Activated CD8-positive, alpha-beta T cell treated with anti-CD3 and anti-CD28 coated beads for 36 hours (primary cell): ENCODE results near the gene ARHGAP35. TPM values are rescaled to one million over a fixed set of nuclear protein-coding genes. Genes with fewer than 3 reads are reported as not detected.
"Not testable (repeated sequence)": the region's sequence is repeated elsewhere in the genome, so short reads cannot be mapped to it uniquely, and the experiment has no call there.

Source experiments
- ATAC-seq: fragments of 200-7000 bp; cut with Tn5 transposase; one replicate; pipeline ENCODE4 v1.10.0; 2021; ENCODE audit warnings: mild to moderate bottlenecking, moderate library complexity
- CTCF ChIA-PET: fragments of 350-600 bp; sonication (Branson Sonifier 250); formaldehyde crosslinking; loops from one replicate; lab custom pipeline; 2021; ENCODE audit warnings: antibody characterized with exemption; lab: Charles Lee
- POLR2A ChIA-PET: fragments of 350-600 bp; sonication (Branson Sonifier 250); formaldehyde crosslinking; loops from one replicate; lab custom pipeline; 2021; ENCODE audit warnings: antibody characterized with exemption; lab: Charles Lee
- DNase-seq: peaks from one replicate; pipeline ENCODE4 v3.0.0-alpha.2; 2020
- H3K27ac Mint-ChIP-seq: one replicate; pipeline ENCODE4 v1.8.0; 2021; ENCODE audit warnings: mild to moderate bottlenecking, mixed read lengths
- H3K27me3 Mint-ChIP-seq: one replicate; pipeline ENCODE4 v1.8.0; 2021; ENCODE audit warnings: mixed read lengths
- H3K36me3 Mint-ChIP-seq: one replicate; pipeline ENCODE4 v1.8.0; 2021; ENCODE audit warnings: low read depth, mixed read lengths
- H3K4me1 Mint-ChIP-seq: one replicate; pipeline ENCODE4 v1.8.0; 2021; ENCODE audit warnings: low read depth, mixed read lengths
- H3K4me3 Mint-ChIP-seq: one replicate; pipeline ENCODE4 v1.8.0; 2021; ENCODE audit warnings: mild to moderate bottlenecking, moderate library complexity, mixed read lengths
- H3K9me3 Mint-ChIP-seq: one replicate; pipeline ENCODE4 v1.8.0; 2021; ENCODE audit warnings: mixed read lengths
- CTCF ChIP-seq: fragments of 200-600 bp; IDR thresholded peaks from one replicate; pipeline ENCODE4 v1.8.0; 2022; ENCODE audit warnings: antibody characterized with exemption, mild to moderate bottlenecking
- intact Hi-C: fragments of 100-400 bp; cut with micrococcal nuclease; formaldehyde crosslinking; loops from one replicate; pipeline ENCODE4 v1.10.0; 2022
- total RNA-seq, 2 experiments: library from RNA; stranded (reverse); gene quantifications; one replicate each; pipeline ENCODE4 v1.2.3, GENCODE V29; 2021

Gene ARHGAP35
- total RNA-seq, 2 experiments from 2014 or later, result 15.0 to 16.4 TPM

DNA sequence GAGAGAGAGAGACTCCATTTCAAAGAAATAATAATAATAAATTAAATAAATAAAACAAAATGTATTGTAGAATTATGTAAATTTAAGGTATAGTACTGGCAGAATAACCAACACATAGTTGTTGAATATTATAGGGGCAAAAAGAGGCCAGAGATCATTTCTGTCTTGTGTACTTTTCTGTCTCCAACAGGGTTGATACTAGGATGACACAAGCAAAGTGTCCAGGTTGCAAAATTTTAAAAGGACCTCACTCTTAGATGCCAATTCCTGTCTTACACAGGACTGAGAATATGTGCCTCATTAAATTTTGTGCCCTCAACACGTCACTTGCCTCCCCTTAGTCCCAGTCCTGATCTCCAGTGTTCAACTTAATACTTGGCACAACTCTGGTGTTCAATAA is 8.0 kb upstream of the ARHGAP35 start:
- ChIA-PET CTCF (interaction anchor here (1.9 kb wide), 1 partner anchor 160 kb away, joined by 6 read pairs; no protein-coding TSS in a partner anchor), POLR2A (no interaction called here)
- no peak for ATAC-seq
- peaks cover 25% of the 10 kb centered on the region for H3K4me1 Mint-ChIP-seq
- no peak overlapping the region for H3K27ac Mint-ChIP-seq
- H3K9me3 Mint-ChIP-seq, result no peaks in the 10 kb centered on the region
- H3K4me3 Mint-ChIP-seq, result no peak overlapping the region
- no peaks in the 10 kb centered on the region for H3K27me3 Mint-ChIP-seq
- DNase-seq, result no peak
- intact Hi-C loops, result no loop called here
- no peak for TF ChIP-seq CTCF
- peaks cover 1% of the 10 kb centered on the region for H3K36me3 Mint-ChIP-seq

- H3K4me3 Mint-ChIP-seq, DNase-seq: not testable (repeated sequence)
These were observed 6.1 kb upstream of the ARHGAP35 start for GRCh38 chr19:46854698-46855097.

GRCh38 chr19:46856062-46857022 is 4.5 kb upstream of the ARHGAP35 start:
- Mint-ChIP-seq H3K4me3 (peak overlapping the region; percentile 72), H3K4me1 (peaks cover 17% of the 10 kb centered on the region), H3K9me3 (no peaks in the 10 kb centered on the region), H3K27me3 (no peaks in the 10 kb centered on the region), H3K27ac (peak overlapping the region; percentile 85), H3K36me3 (peaks cover 5% of the 10 kb centered on the region)
- CTCF ChIA-PET, result interaction anchor here (0.6 to 2.8 kb wide), 11 partner anchors 70 to 264 kb away, joined by 3 to 15 read pairs (median 4); partner anchors contain the start of gene TMEM160
- peak; percentile 97 for DNase-seq
- POLR2A ChIA-PET, result interaction anchor here (1.3 kb wide), 1 partner anchor 68 kb away, joined by 4 read pairs; the partner anchor contains the start of gene SLC1A5
- peak; percentile 70 for ATAC-seq
- TF ChIP-seq CTCF, result peak; percentile 82
- intact Hi-C loops, result loop anchor here (5.0 kb wide), 2 partner anchors 136 to 176 kb away; no protein-coding TSS in a partner anchor

More at GRCh38 chr19:46854698-46855097, 6.1 kb upstream of the ARHGAP35 start:
- H3K27me3 Mint-ChIP-seq, H3K27ac Mint-ChIP-seq, H3K36me3 Mint-ChIP-seq, ATAC-seq, H3K9me3 Mint-ChIP-seq: not testable (repeated sequence)
- POLR2A ChIA-PET, result interaction anchor here (1.2 kb wide), 1 partner anchor 33 kb away, joined by 3 read pairs; no protein-coding TSS in a partner anchor
- intact Hi-C loops, result loop anchor here (5.0 kb wide), 2 partner anchors 138 to 178 kb away; no protein-coding TSS in a partner anchor
- H3K4me1 Mint-ChIP-seq, result peaks cover 19% of the 10 kb centered on the region
- CTCF ChIA-PET, result interaction anchor here (0.9 to 1.9 kb wide), 4 partner anchors 14 to 159 kb away, joined by 3 to 6 read pairs (median 4); no protein-coding TSS in a partner anchor

DNA sequence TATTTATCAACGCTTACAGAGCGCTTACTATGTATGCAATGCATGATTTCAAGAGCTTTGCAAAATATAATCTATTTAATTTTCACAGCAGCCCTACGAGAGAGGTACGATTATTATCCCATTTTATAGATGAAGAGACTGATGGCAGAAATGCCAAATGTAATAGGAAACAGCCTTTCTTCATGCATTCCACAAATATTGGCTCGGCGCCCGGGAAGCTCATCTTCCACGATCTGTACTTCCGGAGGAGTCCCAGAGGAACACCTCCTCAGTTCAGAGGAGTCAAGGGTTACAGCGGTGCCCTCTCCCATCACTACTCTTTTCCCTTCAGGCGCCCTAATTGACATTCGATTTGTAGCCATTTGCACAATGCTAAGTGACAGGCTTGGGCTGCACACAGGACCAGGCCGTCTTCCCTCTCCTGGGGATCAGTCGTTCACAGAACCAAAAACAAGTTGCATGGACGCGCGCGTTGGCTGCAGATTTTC is 1.1 kb upstream of the ARHGAP35 start:
- DNase-seq, result no peak
- Mint-ChIP-seq H3K4me3 (peak overlapping the region; percentile 85), H3K9me3 (no peaks in the 10 kb centered on the region), H3K36me3 (peaks cover 5% of the 10 kb centered on the region), H3K27ac (peak overlapping the region; percentile 95), H3K27me3 (no peaks in the 10 kb centered on the region), H3K4me1 (peaks cover 18% of the 10 kb centered on the region)
- no peak for TF ChIP-seq CTCF
- intact Hi-C loops, result loop anchor here (5.0 kb wide), 2 partner anchors 133 to 173 kb away; no protein-coding TSS in a partner anchor
- ChIA-PET POLR2A (interaction anchor here (0.6 to 2.2 kb wide), 6 partner anchors 71 to 254 kb away, joined by 3 to 9 read pairs (median 4); partner anchors contain the start of genes SLC1A5 and ZC3H4), CTCF (interaction anchor here (1.0 to 1.2 kb wide), 2 partner anchors 55 to 131 kb away, joined by 3 to 4 read pairs; no protein-coding TSS in a partner anchor)
- no peak for ATAC-seq
